H1 (cell line): ENCODE results near the gene RITA1. TPM values are rescaled to one million over a fixed set of nuclear protein-coding genes. Genes with fewer than 3 reads are reported as not detected.

Experiments used
- CTCF ChIA-PET: fragments of 300-600 bp; sonication (Branson Sonifier 250); formaldehyde crosslinking; loops from one replicate; lab custom pipeline; 2021; ENCODE audit not compliant: partially characterized antibody; lab: Charles Lee
- POLR2A ChIA-PET: fragments of 300-600 bp; sonication (Branson Sonifier 250); formaldehyde crosslinking; loops from one replicate; lab custom pipeline; 2021; ENCODE audit warnings: inconsistent platforms; ENCODE audit not compliant: partially characterized antibody; lab: Charles Lee
- DNase-seq, 2 experiments: peaks; one replicate each; pipeline versions ENCODE4 v3.0.0 to v3.0.0-alpha.2; 2010 to 2022; ENCODE audit warnings: low spot score in 2 of 2, low read depth in 1 of 2, mixed read lengths in 1 of 2
- FAIRE-seq: peaks from 2 replicates; lab custom pipeline; 2011; peaks lifted over from hg19 to GRCh38; lab: Jason Lieb, UNC
- H2AFZ ChIP-seq: 2 replicates; pipeline ENCODE4 v1.8.1; 2012; ENCODE audit warnings: low read length, inconsistent platforms
- H2AK5ac ChIP-seq: 2 replicates; pipeline ENCODE4 v1.6.1; 2013; ENCODE audit warnings: low read depth, low read length
- H2BK120ac ChIP-seq: replicated peaks from 2 replicates; pipeline ENCODE3; 2013; ENCODE audit warnings: low read depth, low read length, inconsistent platforms
- H2BK12ac ChIP-seq: 2 replicates; pipeline ENCODE4 v1.6.1; 2013; ENCODE audit warnings: low read depth, low read length
- H2BK15ac ChIP-seq: 2 replicates; pipeline ENCODE4 v1.6.1; 2013; ENCODE audit warnings: low read length
- H2BK20ac ChIP-seq: 2 replicates; pipeline ENCODE4 v1.6.1; 2013; ENCODE audit warnings: low read length
- H2BK5ac ChIP-seq: 2 replicates; pipeline ENCODE4 v1.6.1; 2013; ENCODE audit warnings: low read depth, low read length
- H3K14ac ChIP-seq: 2 replicates; pipeline ENCODE4 v1.6.1; 2013; ENCODE audit warnings: inconsistent platforms; ENCODE audit not compliant: insufficient read length
- H3K18ac ChIP-seq: 2 replicates; pipeline ENCODE4 v1.6.1; 2013; ENCODE audit warnings: low read length; ENCODE audit errors: extremely low read depth
- H3K23ac ChIP-seq: 2 replicates; pipeline ENCODE4 v1.6.1; 2013; ENCODE audit warnings: inconsistent platforms; ENCODE audit not compliant: insufficient read length
- H3K23me2 ChIP-seq: 2 replicates; pipeline ENCODE4 v1.6.1; 2013; ENCODE audit warnings: low read depth, low read length
- H3K27ac ChIP-seq: 2 replicates; pipeline ENCODE4 v1.6.1; 2011; ENCODE audit warnings: low read depth, low read length, inconsistent platforms
- H3K27me3 ChIP-seq, 4 experiments: replicated peaks in 1 of 4; 1 replicate in 1 of 4; 2 replicates in 3 of 4; pipeline versions ENCODE4 v1.6.1 to v1.8.1; 2011 to 2013; ENCODE audit warnings: low read length in 3 of 4, mild to moderate bottlenecking in 3 of 4, inconsistent platforms in 2 of 4, mixed read lengths in 2 of 4, moderate library complexity in 1 of 4; ENCODE audit not compliant: control insufficient read depth in 3 of 4, insufficient read depth in 3 of 4; ENCODE audit errors: extremely low read depth in 1 of 4
- H3K36me3 ChIP-seq, 4 experiments: 2 replicates each; pipeline versions ENCODE4 v1.6.1 to v1.8.1; 2011 to 2013; ENCODE audit warnings: mild to moderate bottlenecking in 4 of 4, low read length in 3 of 4, moderate library complexity in 2 of 4, control low read depth in 1 of 4, inconsistent platforms in 1 of 4; ENCODE audit not compliant: insufficient read depth in 4 of 4, control insufficient read depth in 2 of 4
- H3K4ac ChIP-seq: replicated peaks from 2 replicates; pipeline ENCODE3; 2013; ENCODE audit warnings: low read length, low read depth, mixed read lengths, inconsistent platforms; ENCODE audit not compliant: insufficient read length
- H3K4me1 ChIP-seq, 4 experiments: replicated peaks in 1 of 4; 1 replicate in 1 of 4; 2 replicates in 3 of 4; pipeline versions ENCODE4 v1.6.1 to v1.8.1; 2011 to 2013; ENCODE audit warnings: low read length in 3 of 4, inconsistent platforms in 2 of 4, mixed read lengths in 1 of 4; ENCODE audit not compliant: insufficient read depth in 4 of 4, control insufficient read depth in 3 of 4
- H3K4me2 ChIP-seq, 2 experiments: 2 replicates each; pipeline versions ENCODE4 v1.6.1 to v1.8.1; 2011 to 2013; ENCODE audit warnings: low read depth in 2 of 2, low read length in 2 of 2, control low read depth in 1 of 2, inconsistent platforms in 1 of 2, mild to moderate bottlenecking in 1 of 2; ENCODE audit not compliant: insufficient read depth in 1 of 2
- H3K4me3 ChIP-seq, 4 experiments: fragments of 200-600, 300-600 bp in 1 of 4; sonication (generic), shearing (Covaris generic), sonication (Bioruptor Twin) in 1 of 4; 2 replicates each; pipeline versions ENCODE4 v1.5.1 to v1.8.1; 2011 to 2016; ENCODE audit warnings: low read length in 4 of 4, low read depth in 3 of 4, control low read depth in 2 of 4, inconsistent platforms in 2 of 4, mild to moderate bottlenecking in 2 of 4, mixed read lengths in 1 of 4, moderate library complexity in 1 of 4; ENCODE audit not compliant: insufficient read depth in 2 of 4; ENCODE audit errors: extremely low read depth in 1 of 4
- H3K56ac ChIP-seq: replicated peaks from 2 replicates; pipeline ENCODE3; 2013; ENCODE audit warnings: low read depth, mild to moderate bottlenecking, mixed read lengths, low read length, inconsistent platforms; ENCODE audit not compliant: insufficient read length
- H3K79me1 ChIP-seq: 2 replicates; pipeline ENCODE4 v1.6.1; 2013; ENCODE audit warnings: low read depth, low read length, control low read depth
- H3K79me2 ChIP-seq, 2 experiments: 2 replicates each; pipeline versions ENCODE4 v1.6.1 to v1.8.1; 2012 to 2013; ENCODE audit warnings: low read length in 2 of 2, mild to moderate bottlenecking in 2 of 2, inconsistent platforms in 1 of 2; ENCODE audit not compliant: insufficient read depth in 2 of 2, control insufficient read depth in 1 of 2
- H3K9ac ChIP-seq, 4 experiments: replicated peaks in 1 of 4; 1 replicate in 1 of 4; 2 replicates in 3 of 4; pipeline versions ENCODE4 v1.6.1 to v1.8.1; 2011 to 2013; ENCODE audit warnings: low read depth in 3 of 4, low read length in 3 of 4, control low read depth in 2 of 4, mild to moderate bottlenecking in 2 of 4, moderate library complexity in 2 of 4, inconsistent platforms in 1 of 4; ENCODE audit errors: extremely low read depth in 1 of 4
- H3K9me3 ChIP-seq, 2 experiments: 2 replicates each; pipeline versions ENCODE4 v1.6.1 to v1.8.1; 2012 to 2013; ENCODE audit warnings: mild to moderate bottlenecking in 2 of 2, moderate library complexity in 2 of 2, control low read depth in 1 of 2, inconsistent platforms in 1 of 2, low read depth in 1 of 2, low read length in 1 of 2, mixed read lengths in 1 of 2; ENCODE audit not compliant: insufficient read depth in 2 of 2
- H4K20me1 ChIP-seq, 2 experiments: replicated peaks in 1 of 2; 2 replicates each; pipeline versions ENCODE3 to v1.8.1; 2011 to 2013; ENCODE audit warnings: inconsistent platforms in 2 of 2, low read length in 2 of 2, mild to moderate bottlenecking in 1 of 2; ENCODE audit not compliant: insufficient read depth in 2 of 2, control insufficient read depth in 1 of 2
- H4K5ac ChIP-seq: 2 replicates; pipeline ENCODE4 v1.6.1; 2013; ENCODE audit warnings: low read length, low read depth, mixed read lengths, inconsistent platforms; ENCODE audit not compliant: insufficient read length
- H4K8ac ChIP-seq: 2 replicates; pipeline ENCODE4 v1.8.0; 2013; ENCODE audit warnings: mild to moderate bottlenecking, moderate library complexity, low read length, inconsistent platforms; ENCODE audit not compliant: insufficient read depth; ENCODE audit errors: extremely low read depth
- H4K91ac ChIP-seq: replicated peaks from 2 replicates; pipeline ENCODE3; 2013; ENCODE audit warnings: low read length, mixed read lengths, inconsistent platforms; ENCODE audit not compliant: insufficient read length
- CEBPB ChIP-seq: IDR thresholded peaks from 2 replicates; pipeline ENCODE4 v1.6.1; 2012; ENCODE audit warnings: low read depth, low read length
- EP300 ChIP-seq, 2 experiments: IDR thresholded peaks; 1 replicate in 1 of 2; 2 replicates in 1 of 2; pipeline ENCODE4 v1.6.1; 2011 to 2012; ENCODE audit warnings: low read depth in 2 of 2, low read length in 2 of 2, mild to moderate bottlenecking in 2 of 2, borderline replicate concordance in 1 of 2, inconsistent platforms in 1 of 2, moderate library complexity in 1 of 2
- HDAC6 ChIP-seq: IDR thresholded peaks from one replicate; pipeline ENCODE4 v1.7.1; 2012; ENCODE audit warnings: low read depth, mild to moderate bottlenecking, inconsistent platforms, low read length, moderate library complexity
- KDM5A ChIP-seq: fragments of 200-600 bp; IDR thresholded peaks from 2 replicates; pipeline ENCODE4 v1.7.1; 2012; ENCODE audit warnings: mild to moderate bottlenecking, low read length, inconsistent platforms, mixed read lengths
- PHF8 ChIP-seq: fragments of 200-600 bp; sonication (generic); conservative IDR thresholded peaks from 2 replicates; pipeline ENCODE4 v1.7.1; 2012; ENCODE audit warnings: low read depth, mild to moderate bottlenecking, inconsistent platforms, low read length, moderate library complexity
- RXRA ChIP-seq: IDR thresholded peaks from 2 replicates; pipeline ENCODE4 v1.6.1; 2011; ENCODE audit warnings: low read depth, mild to moderate bottlenecking, low read length, moderate library complexity; ENCODE audit not compliant: insufficient read depth
- SIX5 ChIP-seq: IDR thresholded peaks from 2 replicates; pipeline ENCODE4 v1.6.1; 2011; ENCODE audit warnings: mild to moderate bottlenecking, low read depth, low read length
- SP2 ChIP-seq: IDR thresholded peaks from 2 replicates; pipeline ENCODE4 v1.6.1; 2012; ENCODE audit warnings: mild to moderate bottlenecking, low read length, inconsistent platforms
- SUZ12 ChIP-seq: fragments of 200-600 bp; sonication (generic); IDR thresholded peaks from 2 replicates; pipeline ENCODE4 v1.6.1; 2012; ENCODE audit warnings: mild to moderate bottlenecking, inconsistent platforms, low read length, moderate library complexity, mixed read lengths
- USF2 ChIP-seq: IDR thresholded peaks from 2 replicates; pipeline ENCODE4 v1.6.1; 2011; ENCODE audit warnings: low read length, improper control_type of control experiment
- YY1 ChIP-seq: IDR thresholded peaks from 2 replicates; pipeline ENCODE4 v1.6.1; 2011; ENCODE audit warnings: low read depth, mild to moderate bottlenecking, low read length
- WGBS, 2 experiments: shearing (Covaris generic) in 1 of 2; methylation state at CpG; one replicate each; pipeline versions ENCODE4 v1.1.6 to v1.1.7; 2013 to 2015; ENCODE audit warnings: low lambda C conversion rate in 2 of 2, mixed read lengths in 2 of 2, inconsistent platforms in 1 of 2, low coverage in 1 of 2, missing lambda C conversion rate in 1 of 2; ENCODE audit not compliant: insufficient replicate concordance in 2 of 2, insufficient coverage in 1 of 2, insufficient read length in 1 of 2; ENCODE audit errors: extremely low coverage in 1 of 2, missing lambda C conversion rate in 1 of 2; 5-methylcytosine and 5-hydroxymethylcytosine counted together
- polyA plus RNA-seq, 7 experiments: library from polyadenylated mRNA; depleted of rRNA in 3 of 7; stranded (reverse) in 5 of 7; unstranded in 2 of 7; fragments of >200 nt in 5 of 7; fragments of 200-250 nt in 2 of 7; gene quantifications; 1 replicate in 5 of 7; 2 replicates in 1 of 7; 4 replicates in 1 of 7; pipeline versions ENCODE4 v1.2.1 to v1.2.3, GENCODE V29; 2011 to 2013; ENCODE audit warnings: missing spikeins in 2 of 7, mixed read lengths in 2 of 7
- total RNA-seq: library from RNA; stranded (reverse); fragmentation: NEBNext Ultra II Directional; extraction: Animal tissue kit (Norgen Biotek cat#: 25700); gene quantifications from 2 replicates; pipeline ENCODE4 v1.2.1, GENCODE V29; 2021

The RITA1 gene
- total and polyA plus RNA-seq, 2 of the 8 experiments (the other 6 are each of a cell fraction or from before 2014, with no cell fraction given) = 24.1 to 25.8 TPM

DNA sequence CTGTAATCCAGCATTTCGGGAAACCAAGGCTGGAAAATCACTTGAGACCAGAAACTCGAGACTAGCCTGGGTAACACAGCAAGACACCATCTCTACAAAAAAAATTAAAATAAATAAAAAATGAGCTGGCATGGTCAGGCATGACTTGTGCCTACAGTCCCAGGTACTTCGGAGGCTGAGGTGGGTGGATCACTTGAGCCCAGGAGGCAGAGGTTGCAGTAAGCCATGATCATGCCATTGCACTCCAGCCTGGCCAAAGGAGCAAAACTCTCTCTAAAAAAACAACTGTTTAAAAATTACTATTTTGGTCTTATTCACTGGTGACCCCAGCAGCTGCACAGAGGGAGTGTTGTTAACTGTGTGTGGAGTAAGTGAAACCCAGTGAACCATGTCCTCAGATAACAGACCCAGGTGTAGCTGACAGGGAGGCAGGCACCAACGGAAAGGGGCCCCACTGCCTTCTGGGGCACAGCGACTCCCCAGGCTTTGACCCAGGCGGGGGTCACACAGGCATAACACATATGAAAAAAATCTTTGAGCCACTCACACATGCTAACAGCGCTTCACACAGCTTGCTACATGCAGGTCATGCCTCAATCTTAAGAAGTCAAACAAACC, 12.3 kb upstream of the RITA1 start:
- Histone ChIP-seq H3K27me3 (no peaks in the 10 kb centered on the region), H2BK5ac (no peak overlapping the region), H4K91ac (no peak overlapping the region), H3K79me2 (no peaks in the 10 kb centered on the region), H2BK20ac (no peak overlapping the region), H3K23ac (no peak overlapping the region), H4K20me1 (peaks cover 6 to 14% of the 10 kb centered on the region in 2 experiments), H2AFZ (no peak overlapping the region), H3K14ac (no peak overlapping the region), H3K79me1 (no peaks in the 10 kb centered on the region), H3K18ac (no peak overlapping the region), H2BK15ac (no peak overlapping the region), H3K23me2 (no peaks in the 10 kb centered on the region), H3K27ac (no peak overlapping the region), H2BK120ac (no peak overlapping the region), H3K4me3 (no peak overlapping the region), H3K36me3 (peaks cover 24 to 66% (median 57%) of the 10 kb centered on the region in 4 experiments), H4K5ac (no peak overlapping the region), H2BK12ac (no peak overlapping the region), H3K4me1 (no peaks in the 10 kb centered on the region), H3K4ac (no peak overlapping the region), H3K56ac (no peak overlapping the region), H3K4me2 (no peak overlapping the region), H4K8ac (no peak overlapping the region), H3K9me3 (no peaks in the 10 kb centered on the region), H2AK5ac (no peak overlapping the region), H3K9ac (no peak overlapping the region)
- ChIA-PET POLR2A (interaction anchor here (1.4 to 4.7 kb wide), 3 partner anchors 10 to 16 kb away, joined by 3 to 30 read pairs (median 28); partner anchors contain the start of genes DDX54 and RITA1), CTCF (interaction anchor here (0.5 to 8.8 kb wide), 22 partner anchors 9 to 687 kb away, joined by 3 to 114 read pairs (median 4); partner anchors contain the start of gene RASAL1)
- WGBS, 2 experiments = 91% methylated on average over 7 of the region's 7 CpGs; no CpG with 5 or more reads in 1 of the 2 experiments
- DNase-seq (no peak), FAIRE-seq (no peak)
- TF ChIP-seq YY1 (no peak), SUZ12 (no peak), KDM5A (no peak), RXRA (no peak), EP300 (IDR thresholded peaks at IDR 0.05; ENCODE audit: borderline replicate concordance in 1 of 2, low read depth in 2 of 2, low read length in 2 of 2) (no peak), HDAC6 (no peak), USF2 (no peak), CEBPB (no peak), SIX5 (no peak), SP2 (no peak), PHF8 (no peak)
